ENCODE data around the gene ZFC3H1.
"Not testable (repeated sequence)": the region's sequence is repeated elsewhere in the genome, so short reads cannot be mapped to it uniquely, and the experiment has no call there.

The ZFC3H1 gene

DNA sequence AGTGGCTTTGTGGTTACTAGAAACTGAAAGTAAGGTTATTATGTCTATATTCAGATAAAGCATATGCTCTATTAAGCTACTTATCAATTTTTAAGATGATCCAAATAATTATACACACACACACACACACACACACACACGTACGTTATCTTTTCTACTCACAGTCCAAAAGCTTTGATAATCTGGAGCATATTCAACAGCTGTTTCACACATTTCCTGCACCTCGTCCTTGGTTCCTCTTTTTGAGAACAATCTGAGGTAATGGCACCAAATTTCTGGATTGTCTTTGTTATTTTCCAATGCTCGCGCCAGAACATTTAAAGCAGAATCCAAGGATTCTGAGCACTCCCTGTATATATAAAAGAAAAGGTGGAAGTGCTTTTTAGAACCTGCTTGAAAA lies 37.5 kb downstream of the ZFC3H1 start:
- no peak for DNase-seq

DNA sequence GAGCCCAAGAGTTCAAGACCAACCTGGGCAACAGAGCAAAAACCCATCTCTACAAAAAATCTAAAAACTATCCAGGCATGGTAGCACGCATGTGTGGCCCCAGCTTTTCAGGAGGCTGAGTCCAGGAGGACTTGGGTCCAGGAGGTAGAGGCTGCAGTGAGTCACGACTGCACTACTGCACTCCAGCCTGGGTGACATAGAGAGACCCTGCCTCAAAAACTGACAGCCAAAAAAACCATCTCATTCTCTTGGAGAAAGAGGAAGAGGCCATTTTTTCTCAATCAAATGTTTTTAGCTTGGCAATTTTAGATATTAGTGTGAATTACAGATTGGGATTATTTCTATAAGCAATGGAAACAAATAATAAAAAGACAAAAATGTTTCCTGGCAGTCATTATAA lies 38.2 kb downstream of the ZFC3H1 start:
- no peak for DNase-seq

DNA sequence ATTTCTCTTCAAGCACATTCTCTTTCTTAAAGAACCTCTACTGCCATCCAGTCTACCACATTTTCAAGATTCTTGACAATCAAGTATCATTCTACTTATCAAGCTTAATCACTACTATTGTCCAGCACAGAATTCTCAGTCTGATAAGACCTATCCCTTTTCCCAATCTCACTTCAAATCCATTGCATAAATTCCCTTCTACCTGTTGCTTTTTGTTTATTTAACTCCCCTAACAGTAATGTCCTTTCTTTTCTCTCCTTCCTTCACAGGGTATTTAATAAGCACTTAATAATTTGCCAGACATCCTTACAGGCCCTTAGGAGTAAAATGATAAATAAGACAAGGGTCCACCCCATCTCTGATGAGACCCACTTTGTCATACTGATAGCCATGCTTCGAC lies 41.7 kb downstream of the ZFC3H1 start:
- DNase-seq: no peak

DNA sequence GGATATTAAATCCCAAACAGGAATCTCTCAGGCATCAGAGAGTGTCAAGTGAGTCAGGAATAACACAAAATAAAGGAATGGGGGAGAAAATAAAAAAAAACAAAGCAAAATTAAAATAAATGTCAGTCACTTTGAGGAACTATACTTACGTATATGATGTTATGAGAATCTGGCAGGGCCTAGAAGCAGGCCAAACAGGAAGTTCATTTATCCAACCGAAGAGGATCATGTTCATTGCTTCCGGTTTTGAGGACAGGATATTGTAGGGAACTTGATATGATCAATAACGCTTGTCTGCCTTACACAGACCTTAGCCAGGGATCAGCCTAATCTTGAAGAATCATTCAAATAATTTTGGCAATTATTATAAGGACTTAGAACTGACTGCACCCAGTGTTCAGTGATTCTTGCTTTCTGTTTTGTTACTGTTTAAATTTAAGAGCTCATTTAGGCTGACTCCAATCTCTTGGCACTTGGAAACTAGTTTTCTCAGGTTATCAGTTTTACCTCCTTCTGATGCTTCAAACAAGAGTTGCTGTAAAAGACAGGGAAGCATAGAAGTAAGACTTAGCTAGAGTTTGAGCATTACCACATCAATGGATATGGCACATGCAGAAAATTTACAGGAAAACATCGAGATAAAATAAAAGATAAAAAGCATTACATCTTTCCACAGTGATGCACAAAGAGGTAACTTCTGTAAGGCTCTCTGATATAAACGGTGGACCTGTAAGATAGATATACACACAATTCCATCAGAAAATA lies 53.4 kb downstream of the ZFC3H1 start:
- no peak for DNase-seq

DNA sequence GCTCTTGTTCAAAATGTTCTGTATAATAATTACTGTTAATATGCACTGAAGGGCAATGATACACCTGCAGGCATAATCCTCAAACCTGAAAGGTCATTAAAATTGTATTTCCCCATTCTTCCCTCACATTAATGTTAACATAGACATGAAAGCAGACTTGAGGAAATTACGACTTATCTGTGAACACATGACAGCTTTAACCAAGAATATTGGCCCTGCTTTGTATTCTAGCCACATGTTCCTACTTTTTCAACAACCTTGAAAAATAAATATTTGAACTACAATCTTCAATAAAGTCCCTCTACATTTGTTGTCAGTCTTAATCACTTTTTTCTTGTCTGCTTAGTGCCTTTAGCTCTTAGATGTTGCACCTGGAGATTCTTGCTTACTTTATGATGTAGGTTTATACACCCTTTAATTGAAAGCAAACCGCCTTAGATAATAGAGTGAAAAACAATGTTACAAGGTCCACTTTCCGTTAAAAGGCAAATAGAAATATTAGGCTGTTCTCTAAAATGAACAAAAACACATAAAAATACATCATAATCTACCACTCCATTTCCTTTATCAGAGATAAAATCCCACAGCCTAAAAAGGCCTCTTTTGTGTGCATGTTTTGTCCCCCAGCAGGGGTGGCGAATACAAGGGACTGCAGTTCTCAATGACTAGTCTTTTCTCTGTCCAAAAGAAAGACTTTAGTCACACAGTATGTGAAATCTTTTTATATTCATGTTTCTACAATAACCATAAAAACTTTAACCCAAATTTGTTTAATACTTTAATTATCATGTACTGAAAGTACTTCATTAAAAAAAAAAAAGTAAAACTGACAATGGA lies 55.9 kb downstream of the ZFC3H1 start:
- no peak for DNase-seq

DNA sequence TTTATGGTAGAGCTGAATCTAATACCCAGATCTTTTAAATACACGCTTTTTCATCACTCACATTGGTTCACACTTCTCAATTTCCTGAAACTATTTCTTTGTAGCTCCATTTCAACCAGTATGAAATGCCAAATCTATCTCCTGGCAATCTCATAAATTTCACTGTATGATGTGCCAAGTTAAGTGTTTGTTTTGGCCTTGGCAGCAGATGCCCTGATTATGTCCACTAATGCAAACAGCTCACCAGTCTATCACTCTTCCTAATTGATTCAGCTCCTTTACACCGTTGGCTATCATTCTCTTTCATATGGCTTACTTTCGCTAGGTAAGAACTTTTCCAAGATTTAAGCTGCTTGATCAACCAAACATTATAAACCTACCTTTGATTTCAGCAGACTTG lies 58.6 kb downstream of the ZFC3H1 start:
- no peak for DNase-seq

DNA sequence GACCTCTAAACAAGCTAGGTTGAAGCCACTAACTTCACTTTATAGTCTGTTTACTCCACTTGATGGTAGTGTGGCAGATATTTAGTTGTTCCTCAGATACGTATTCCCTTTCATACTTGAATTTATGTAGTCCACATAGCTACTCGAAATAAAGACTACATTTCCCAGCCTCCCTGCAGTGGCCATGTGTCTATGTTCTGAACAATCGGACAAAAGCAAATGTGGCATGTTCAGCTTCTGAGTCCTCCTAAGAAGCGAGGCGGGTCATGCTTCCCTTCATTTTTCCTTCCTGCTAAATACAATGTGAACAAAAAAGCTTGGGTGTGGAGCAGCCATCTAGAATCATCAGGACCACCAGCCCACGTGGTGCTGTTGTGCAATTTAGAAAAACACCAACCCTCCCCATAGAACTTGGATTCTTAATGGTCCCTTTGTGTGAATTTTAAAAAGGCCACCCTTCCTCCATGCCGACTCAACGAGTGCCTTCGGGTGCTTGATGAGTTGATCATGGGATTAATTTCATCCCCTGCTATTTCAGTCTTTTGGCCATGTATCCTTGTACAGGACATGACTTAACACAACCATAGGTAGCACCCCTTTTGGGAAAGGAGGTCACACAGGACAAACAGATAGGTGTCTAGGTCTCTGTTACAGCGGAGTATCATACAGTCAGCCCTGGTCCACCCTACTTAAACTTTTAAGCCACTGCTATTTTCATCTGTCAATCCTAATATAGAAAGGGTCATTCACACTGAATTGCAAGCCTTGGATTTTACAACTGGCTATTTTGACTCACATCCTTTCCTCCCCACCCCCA lies 60.7 kb downstream of the ZFC3H1 start:
- no peak for DNase-seq

DNA sequence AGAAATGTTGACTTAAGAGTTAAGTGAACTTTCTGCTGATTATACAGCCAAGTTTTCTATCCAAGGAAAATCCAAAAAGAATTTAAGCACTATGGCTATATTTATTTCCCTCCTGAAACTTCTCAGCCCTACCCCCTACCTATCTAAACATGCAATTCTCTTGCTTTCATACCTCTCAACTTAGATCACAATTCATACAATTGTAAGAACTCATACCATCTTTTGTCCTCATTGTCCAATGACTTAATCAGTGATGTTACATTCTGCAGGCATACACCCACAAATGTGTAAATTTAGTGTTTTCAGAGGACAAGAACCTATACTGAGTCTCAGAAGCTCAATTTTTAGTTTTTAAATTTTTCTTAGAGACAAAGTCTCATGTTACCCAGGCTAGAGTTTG lies 62.1 kb downstream of the ZFC3H1 start:
- no peak for DNase-seq

DNA sequence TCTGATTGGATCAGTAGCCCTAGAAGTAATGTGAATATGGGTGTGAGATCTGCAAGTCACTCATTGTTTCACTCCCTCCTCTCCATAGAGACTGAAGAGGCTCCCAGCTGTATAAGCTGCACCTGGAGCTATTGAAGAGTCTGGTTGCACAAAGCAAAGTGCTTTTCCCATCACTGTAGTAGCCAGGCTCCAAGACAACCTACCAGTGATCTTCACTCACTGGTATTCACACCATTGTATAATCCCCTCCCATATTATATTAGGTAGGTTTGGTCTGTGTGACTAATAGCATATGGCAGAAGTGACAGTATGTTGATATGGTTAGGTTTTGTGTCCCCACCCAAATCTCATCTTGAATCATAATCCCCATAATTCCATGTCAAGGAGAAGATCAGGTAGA lies 64.4 kb downstream of the ZFC3H1 start:
- no peak for DNase-seq

DNA sequence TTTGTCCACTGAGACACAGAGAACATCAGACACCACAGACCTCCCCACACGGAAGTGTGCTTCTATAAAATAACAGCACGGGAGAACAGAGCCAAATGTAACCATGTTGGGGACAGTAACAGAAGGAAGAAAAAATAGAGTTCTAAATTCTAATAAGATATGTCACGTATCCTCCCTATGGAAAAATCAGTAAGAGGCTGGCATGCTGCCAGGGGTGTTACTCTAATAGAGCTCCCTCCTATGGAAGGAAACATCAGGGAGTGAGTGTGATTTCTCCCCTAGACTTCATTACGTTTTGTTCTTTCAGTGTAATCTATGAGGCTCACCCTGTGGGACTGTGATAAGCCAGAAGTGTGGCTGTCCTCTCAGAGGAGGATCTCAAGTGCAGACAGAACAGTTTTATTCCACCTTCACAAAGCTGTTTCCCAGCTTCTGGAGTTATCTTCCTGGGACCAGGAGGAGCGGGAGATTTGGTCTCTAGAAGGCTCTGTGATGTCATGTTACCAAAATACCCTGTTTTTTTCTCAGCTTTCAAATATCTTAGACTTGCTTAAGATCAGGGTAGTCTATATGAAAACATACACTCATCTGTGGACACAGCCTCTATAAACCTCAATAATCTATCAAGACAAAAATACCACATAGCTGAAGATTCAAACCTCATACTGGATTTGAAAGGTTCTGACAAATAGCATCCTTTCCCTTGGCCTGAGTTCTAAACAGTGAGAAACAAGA lies 69.3 kb downstream of the ZFC3H1 start:
- DNase-seq: no peak

DNA sequence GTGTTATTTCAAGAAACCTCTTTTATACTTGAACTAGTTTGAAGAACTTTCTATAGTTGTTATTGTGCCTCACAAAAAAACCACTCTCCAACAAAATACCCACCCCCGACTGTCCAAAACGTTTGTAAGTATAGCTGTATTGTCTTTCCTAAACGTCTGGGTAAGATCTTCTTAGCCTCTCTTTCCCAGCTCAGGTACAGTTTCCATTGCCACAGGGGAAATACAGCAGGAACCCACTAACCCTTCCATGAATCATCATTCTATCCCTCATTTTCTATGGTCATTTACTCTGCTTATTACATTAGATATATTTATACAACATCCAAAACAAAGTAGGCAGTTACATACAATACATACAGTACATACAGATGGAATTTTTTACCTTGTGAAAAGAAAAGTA lies 70.8 kb downstream of the ZFC3H1 start:
- no peak for DNase-seq

DNA sequence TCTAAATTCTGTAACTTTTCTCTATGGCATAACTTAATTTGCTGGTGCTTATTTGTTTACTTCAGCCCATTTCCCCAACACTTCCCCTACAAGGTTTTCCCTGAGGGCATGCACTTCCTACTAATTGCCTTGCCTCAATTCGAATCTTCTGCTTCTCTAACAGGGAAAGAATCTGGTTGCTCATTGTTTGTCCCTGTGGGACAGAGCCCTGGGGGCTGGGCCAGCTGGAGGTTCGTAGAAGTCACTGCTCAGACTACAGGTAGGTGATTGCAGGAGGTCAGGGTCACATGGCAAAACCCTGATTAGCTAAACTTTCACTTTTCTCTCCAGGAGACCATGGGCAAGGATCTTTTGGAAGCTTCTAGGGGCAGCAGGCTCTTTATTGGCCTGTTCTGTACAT lies 72.0 kb downstream of the ZFC3H1 start:
- DNase-seq: no peak

DNA sequence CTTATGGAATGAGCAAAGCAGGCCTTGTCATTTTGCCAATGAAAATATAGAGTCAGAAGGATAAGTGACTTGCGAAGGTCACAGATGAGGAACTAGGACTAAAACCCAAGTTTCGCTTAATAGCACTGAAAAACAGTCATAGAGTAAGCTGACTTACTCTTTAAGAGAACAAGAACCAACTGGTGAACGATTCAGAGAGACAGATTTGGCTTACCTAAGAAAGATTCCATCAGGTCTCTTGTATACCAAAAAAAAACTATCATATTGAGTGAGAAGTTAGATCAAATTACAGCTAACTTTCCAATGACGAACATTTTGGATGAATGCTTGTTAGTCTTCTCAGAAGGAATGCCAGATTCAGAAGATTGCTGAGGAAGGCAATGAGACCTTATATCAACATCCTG lies 74.2 kb downstream of the ZFC3H1 start:
- no peak for DNase-seq

DNA sequence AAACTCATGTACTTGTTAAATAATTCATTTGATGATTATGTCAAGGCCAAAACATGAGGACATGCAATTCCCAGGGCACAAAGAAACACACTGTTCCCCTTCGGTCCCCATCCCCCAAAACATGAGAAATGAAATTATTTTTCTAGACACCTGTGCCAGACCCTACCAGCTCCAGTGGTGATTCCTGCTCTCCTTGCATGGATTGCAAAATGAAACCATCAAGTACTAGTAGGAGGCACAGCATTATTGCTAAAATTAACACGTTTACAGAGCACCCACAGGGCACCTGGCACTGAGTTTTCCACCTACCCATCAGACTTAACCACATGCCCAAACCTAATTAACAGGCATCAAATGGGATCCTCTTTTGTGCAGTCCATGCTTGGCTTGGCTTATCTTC lies 76.6 kb downstream of the ZFC3H1 start:
- no peak for DNase-seq

DNA sequence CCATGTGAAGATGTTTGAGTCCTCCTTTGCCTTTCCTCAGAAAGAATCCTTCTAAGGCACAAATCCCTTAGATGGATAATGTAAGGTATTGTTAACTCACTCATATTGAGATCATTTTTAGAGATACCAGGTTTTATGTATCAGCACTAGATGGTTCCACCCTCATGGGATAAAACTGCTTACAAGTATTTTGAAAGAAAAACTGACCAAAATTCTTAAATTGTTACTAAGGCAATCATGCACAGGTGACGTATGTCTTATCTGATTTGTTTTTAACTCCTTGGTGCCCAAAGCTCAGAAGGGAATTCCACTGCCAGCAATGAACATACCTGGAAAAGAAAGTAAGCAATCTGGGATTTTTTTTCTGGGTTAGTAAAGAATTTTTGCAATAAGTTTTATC lies 78.4 kb downstream of the ZFC3H1 start:
- DNase-seq: no peak

DNA sequence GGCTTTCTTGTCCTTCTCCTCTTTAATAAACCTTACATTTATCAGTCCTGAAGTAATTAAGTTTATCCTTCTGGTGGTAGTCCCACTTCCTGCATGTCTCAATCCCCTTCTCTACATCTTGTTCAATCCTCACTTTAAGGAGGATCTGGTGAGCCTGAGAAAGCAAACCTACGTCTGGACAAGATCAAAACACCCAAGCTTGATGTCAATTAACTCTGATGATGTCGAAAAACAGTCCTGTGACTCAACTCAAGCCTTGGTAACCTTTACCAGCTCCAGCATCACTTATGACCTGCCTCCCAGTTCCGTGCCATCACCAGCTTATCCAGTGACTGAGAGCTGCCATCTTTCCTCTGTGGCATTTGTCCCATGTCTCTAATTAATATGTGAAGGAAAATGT lies 79.3 kb downstream of the ZFC3H1 start:
- no peak for DNase-seq

DNA sequence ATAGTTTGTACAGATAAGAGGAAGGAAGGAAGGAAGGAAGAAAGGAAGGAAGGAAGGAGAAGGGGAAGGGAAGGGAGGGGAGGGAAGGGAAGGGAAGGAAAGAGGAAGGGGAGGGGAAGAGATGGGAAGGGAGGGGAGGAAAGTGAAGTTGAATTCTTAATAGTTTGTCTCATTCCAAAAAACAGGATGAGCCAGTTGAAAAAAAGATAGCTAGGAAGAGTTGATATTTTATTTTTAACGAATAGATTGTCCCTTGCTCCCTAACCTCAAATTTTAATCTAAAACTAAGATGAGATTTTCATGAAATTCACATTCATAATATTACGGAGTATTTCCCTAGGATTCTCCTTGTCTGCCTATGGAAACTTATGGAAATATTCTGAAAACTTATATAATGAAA lies 80.7 kb downstream of the ZFC3H1 start:
- DNase-seq: no peak

DNA sequence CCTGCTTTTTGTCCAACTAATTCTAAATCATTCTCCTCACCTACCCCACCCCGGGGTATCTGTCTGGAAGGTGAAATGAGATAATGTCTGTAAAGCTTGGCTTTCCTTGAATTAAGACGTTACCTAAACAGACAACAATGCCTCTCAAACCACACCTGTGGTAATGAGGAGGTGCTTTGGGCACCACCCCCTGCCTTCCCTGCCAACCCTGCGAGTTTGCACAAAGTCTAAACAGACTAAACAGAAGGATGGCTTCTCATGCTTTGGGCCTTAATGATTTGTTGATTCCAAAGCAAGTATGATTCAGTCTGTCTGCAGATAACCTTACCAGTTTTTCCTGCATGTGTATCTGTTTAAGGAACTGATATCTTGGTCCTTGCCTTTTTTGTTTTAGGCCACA lies 82.4 kb downstream of the ZFC3H1 start:
- DNase-seq: no peak

DNA sequence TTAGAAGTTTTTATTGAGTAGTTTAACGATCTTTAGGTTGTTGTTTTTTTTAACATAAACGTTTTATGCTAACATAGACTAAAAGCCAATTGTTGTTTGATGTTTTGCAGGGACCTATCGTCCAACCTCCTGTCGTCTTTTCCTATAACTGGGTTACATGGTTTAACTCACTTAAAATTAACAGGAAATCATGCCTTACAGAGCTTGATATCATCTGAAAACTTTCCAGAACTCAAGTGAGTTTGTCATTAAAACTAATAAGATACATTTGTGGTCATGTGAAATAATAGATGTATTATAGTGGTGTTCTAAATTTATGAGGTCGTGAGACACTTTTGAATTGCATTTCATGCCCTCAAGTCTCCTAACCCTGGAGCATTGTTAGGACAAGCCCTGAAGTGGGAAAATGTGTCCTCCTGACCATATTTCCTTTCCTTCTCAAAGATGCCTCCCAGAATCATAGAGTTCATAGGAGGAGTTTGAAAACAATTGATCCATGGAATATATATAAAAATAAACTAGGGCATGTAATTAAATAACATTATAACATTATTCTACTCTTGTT lies 84.9 kb downstream of the ZFC3H1 start:
- no peak for DNase-seq

DNA sequence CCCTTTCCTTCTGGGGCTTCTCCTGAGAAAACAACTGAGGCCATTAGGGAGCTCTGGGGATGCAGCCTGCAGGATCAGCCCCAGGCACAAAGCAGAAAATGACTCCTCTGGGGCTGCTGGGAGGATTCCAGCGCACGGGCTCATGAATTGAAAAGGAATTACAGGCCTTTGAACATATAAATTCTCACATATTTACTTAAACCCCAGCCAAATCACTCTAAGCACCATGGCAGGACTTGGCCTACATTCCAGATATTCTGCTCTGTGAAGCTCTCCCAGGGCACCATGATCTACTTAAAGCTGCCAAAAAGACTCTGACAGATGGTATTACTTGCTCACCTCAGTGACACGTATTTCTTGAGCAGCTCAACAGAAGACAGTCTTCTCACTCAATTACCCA lies 87.2 kb downstream of the ZFC3H1 start:
- no peak for DNase-seq

DNA sequence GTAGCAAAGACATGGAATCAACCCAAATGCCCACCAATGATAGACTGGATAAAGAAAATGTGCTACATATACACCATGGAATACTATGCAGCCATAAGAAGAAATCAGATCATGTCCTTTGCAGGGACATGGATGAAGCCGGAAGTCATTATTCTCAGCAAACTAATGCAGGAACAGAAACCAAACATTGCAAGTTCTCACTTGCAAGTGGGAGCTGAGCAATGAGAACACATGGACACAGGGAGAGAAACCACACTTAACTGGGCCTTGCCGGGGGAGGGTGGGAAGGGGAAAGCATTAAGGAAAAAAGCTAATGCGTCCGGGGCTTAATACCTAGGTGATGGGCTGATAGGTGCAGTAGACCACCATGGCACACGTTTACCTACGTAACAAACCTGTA lies 93.8 kb downstream of the ZFC3H1 start:
- DNase-seq: not testable (repeated sequence)

DNA sequence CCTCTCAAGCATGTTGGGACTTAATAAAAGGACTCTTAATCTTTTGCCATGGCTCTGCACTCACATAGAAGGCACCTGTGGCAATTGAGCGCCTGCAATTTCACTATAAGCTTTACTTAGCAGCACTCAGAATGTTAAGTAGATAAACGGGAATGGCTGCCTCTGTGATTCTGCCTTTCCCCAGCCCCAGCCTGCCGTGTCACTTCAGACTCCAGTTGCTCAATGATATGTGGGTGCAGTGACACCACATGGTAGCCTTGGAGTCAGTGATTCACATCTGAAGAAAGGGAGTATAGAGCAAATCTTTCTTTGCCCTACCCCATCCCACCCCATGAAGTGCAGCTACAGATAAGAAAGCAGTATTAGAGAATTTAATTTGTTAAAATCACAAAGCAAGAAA lies 96.1 kb downstream of the ZFC3H1 start:
- DNase-seq: no peak

DNA sequence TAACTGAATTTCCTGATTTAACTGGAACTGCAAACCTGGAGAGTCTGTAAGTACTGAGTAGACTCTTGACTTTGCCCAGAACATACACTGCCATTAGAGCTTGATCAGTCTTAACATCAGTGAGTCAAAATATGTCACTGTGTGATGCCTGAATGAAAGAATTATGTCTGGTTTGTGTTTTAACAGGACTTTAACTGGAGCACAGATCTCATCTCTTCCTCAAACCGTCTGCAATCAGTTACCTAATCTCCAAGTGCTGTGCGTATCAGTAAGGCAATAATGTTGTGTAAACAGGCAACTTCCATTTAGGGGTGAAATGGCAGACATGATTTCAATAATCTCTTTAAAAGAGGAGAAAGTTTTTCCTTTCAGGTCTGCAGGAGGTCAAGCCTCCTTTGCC lies 97.0 kb downstream of the ZFC3H1 start:
- DNase-seq: no peak

Measured in activated CD4-positive, alpha-beta T cell treated with anti-CD3 and anti-CD28 coated beads, Interleukin-2, amount 50 U/mL, for 48 hours (primary cell).